BLaER1 (cell line): Measurements from ENCODE around the gene IQGAP3.

Source experiments
- H3K27ac ChIP-seq: shearing (Covaris generic); formaldehyde crosslinking; 2 replicates; pipeline ENCODE4 v1.8.1; 2022
- H3K27me3 ChIP-seq: shearing (Covaris generic); formaldehyde crosslinking; 2 replicates; pipeline ENCODE4 v1.8.1; 2022
- H3K36me3 ChIP-seq: shearing (Covaris generic); formaldehyde crosslinking; 2 replicates; pipeline ENCODE4 v1.8.1; 2022
- H3K4me1 ChIP-seq: shearing (Covaris generic); formaldehyde crosslinking; 2 replicates; pipeline ENCODE4 v1.8.1; 2022
- H3K4me2 ChIP-seq: shearing (Covaris generic); formaldehyde crosslinking; 2 replicates; pipeline ENCODE4 v1.8.1; 2022
- H3K4me3 ChIP-seq: shearing (Covaris generic); formaldehyde crosslinking; 2 replicates; pipeline ENCODE4 v1.8.1; 2022
- H3K9ac ChIP-seq: shearing (Covaris generic); formaldehyde crosslinking; 2 replicates; pipeline ENCODE4 v1.8.1; 2022
- H3K9me3 ChIP-seq: shearing (Covaris generic); formaldehyde crosslinking; 2 replicates; pipeline ENCODE4 v1.8.1; 2022
- H4K20me1 ChIP-seq: shearing (Covaris generic); formaldehyde crosslinking; 2 replicates; pipeline ENCODE4 v1.8.1; 2022
- Cebpa-rat ChIP-seq: shearing (Covaris generic); IDR thresholded peaks from 2 replicates; pipeline ENCODE4 v1.8.1; 2022

IQGAP3 gene

GRCh38 chr1:156508205-156508954 lies 64.0 kb downstream of the IQGAP3 start:
- Histone ChIP-seq H3K4me2 (peak overlapping the region; percentile 96), H3K4me3 (peak overlapping the region; percentile 40; the same call in 1 of the 2 replicates), H3K4me1 (peaks cover 67% of the 10 kb centered on the region), H3K36me3 (no peaks in the 10 kb centered on the region), H3K27me3 (no peaks in the 10 kb centered on the region), H3K9me3 (no peaks in the 10 kb centered on the region), H3K27ac (peak overlapping the region; percentile 83), H4K20me1 (no peaks in the 10 kb centered on the region), H3K9ac (peak overlapping the region; percentile 72)
- TF ChIP-seq Cebpa-rat: no peak

- Histone ChIP-seq H3K36me3 (no peaks in the 10 kb centered on the region), H3K9ac (no peak overlapping the region), H3K9me3 (no peaks in the 10 kb centered on the region), H3K27ac (peak overlapping the region; percentile 100), H4K20me1 (no peaks in the 10 kb centered on the region), H3K27me3 (no peaks in the 10 kb centered on the region), H3K4me1 (peaks cover 81% of the 10 kb centered on the region), H3K4me2 (peak overlapping the region; percentile 96), H3K4me3 (no peak overlapping the region)
- no peak for TF ChIP-seq Cebpa-rat
Measured at GRCh38 chr1:156506450-156506849, 65.9 kb downstream of the IQGAP3 start.

GRCh38 chr1:156505679-156506298 lies 66.6 kb downstream of the IQGAP3 start:
- no peaks in the 10 kb centered on the region for H4K20me1 ChIP-seq
- no peaks in the 10 kb centered on the region for H3K9me3 ChIP-seq
- H3K9ac ChIP-seq: peak overlapping the region; percentile 100
- H3K4me2 ChIP-seq: peak overlapping the region; percentile 96
- no peak for TF ChIP-seq Cebpa-rat
- H3K27ac ChIP-seq: peak overlapping the region; percentile 100
- H3K36me3 ChIP-seq: no peaks in the 10 kb centered on the region
- no peaks in the 10 kb centered on the region for H3K27me3 ChIP-seq
- H3K4me1 ChIP-seq: peaks cover 82% of the 10 kb centered on the region
- H3K4me3 ChIP-seq: peak overlapping the region; percentile 100

- Histone ChIP-seq H3K27me3 (no peaks in the 10 kb centered on the region), H3K4me3 (peak overlapping the region; percentile 100), H3K27ac (peak overlapping the region; percentile 100), H3K9me3 (no peaks in the 10 kb centered on the region), H4K20me1 (peaks cover 5% of the 10 kb centered on the region; the same call in 1 of the 2 replicates), H3K9ac (peak overlapping the region; percentile 100), H3K4me1 (peaks cover 82% of the 10 kb centered on the region), H3K4me2 (peak overlapping the region; percentile 96), H3K36me3 (no peaks in the 10 kb centered on the region)
- TF ChIP-seq Cebpa-rat: no peak
Measured at GRCh38 chr1:156504821-156505678, 67.3 kb downstream of the IQGAP3 start.

- H3K36me3 ChIP-seq: peaks cover 2% of the 10 kb centered on the region; the same call in 1 of the 2 replicates
- H3K9ac ChIP-seq: peak overlapping the region; percentile 100
- peak overlapping the region; percentile 100 for H3K4me3 ChIP-seq
- H3K4me1 ChIP-seq: peaks cover 75% of the 10 kb centered on the region
- H3K27me3 ChIP-seq: no peaks in the 10 kb centered on the region
- H3K27ac ChIP-seq: peak overlapping the region; percentile 100
- no peaks in the 10 kb centered on the region for H3K9me3 ChIP-seq
- H3K4me2 ChIP-seq: peak overlapping the region; percentile 96
- no peak for TF ChIP-seq Cebpa-rat
- H4K20me1 ChIP-seq: peaks cover 11% of the 10 kb centered on the region
Measured at GRCh38 chr1:156504438-156504813, 67.9 kb downstream of the IQGAP3 start.

GRCh38 chr1:156503698-156504437 lies 68.5 kb downstream of the IQGAP3 start:
- H3K27ac ChIP-seq: peak overlapping the region; percentile 100
- H4K20me1 ChIP-seq: peaks cover 16% of the 10 kb centered on the region
- peak overlapping the region; percentile 100 for H3K4me3 ChIP-seq
- no peaks in the 10 kb centered on the region for H3K9me3 ChIP-seq
- H3K4me1 ChIP-seq: peaks cover 70% of the 10 kb centered on the region
- H3K27me3 ChIP-seq: no peaks in the 10 kb centered on the region
- peaks cover 8% of the 10 kb centered on the region; the same call in 1 of the 2 replicates for H3K36me3 ChIP-seq
- no peak for TF ChIP-seq Cebpa-rat
- H3K9ac ChIP-seq: peak overlapping the region; percentile 100
- H3K4me2 ChIP-seq: peak overlapping the region; percentile 96

GRCh38 chr1:156502894-156503697 lies 69.3 kb downstream of the IQGAP3 start:
- Histone ChIP-seq H3K27ac (peak overlapping the region; percentile 100), H3K9me3 (no peaks in the 10 kb centered on the region), H3K36me3 (peaks cover 11% of the 10 kb centered on the region; the same call in 1 of the 2 replicates), H3K4me3 (peak overlapping the region; percentile 100), H3K27me3 (no peaks in the 10 kb centered on the region), H4K20me1 (peaks cover 24% of the 10 kb centered on the region), H3K9ac (peak overlapping the region; percentile 100), H3K4me2 (peak overlapping the region; percentile 96), H3K4me1 (peaks cover 64% of the 10 kb centered on the region)
- TF ChIP-seq Cebpa-rat: no peak

GRCh38 chr1:156502391-156502893 lies 69.9 kb downstream of the IQGAP3 start:
- H3K9ac ChIP-seq: peak overlapping the region; percentile 100

More at GRCh38 chr1:156502391-156502893, 69.9 kb downstream of the IQGAP3 start:
- peaks cover 31% of the 10 kb centered on the region for H4K20me1 ChIP-seq
- peak overlapping the region; percentile 100 for H3K27ac ChIP-seq
- peaks cover 15% of the 10 kb centered on the region for H3K36me3 ChIP-seq
- TF ChIP-seq Cebpa-rat: no peak
- H3K4me3 ChIP-seq: peak overlapping the region; percentile 100
- peak overlapping the region; percentile 96 for H3K4me2 ChIP-seq
- no peaks in the 10 kb centered on the region for H3K27me3 ChIP-seq
- H3K9me3 ChIP-seq: no peaks in the 10 kb centered on the region
- peaks cover 64% of the 10 kb centered on the region for H3K4me1 ChIP-seq
